ENCODE data around the gene HSP90AB1. TPM values are rescaled to one million over a fixed set of nuclear protein-coding genes. Genes with fewer than 3 reads are reported as not detected.

Gene HSP90AB1
- total RNA-seq, 2 experiments from 2014 or later, result 1,951 to 2,044 TPM

DNA sequence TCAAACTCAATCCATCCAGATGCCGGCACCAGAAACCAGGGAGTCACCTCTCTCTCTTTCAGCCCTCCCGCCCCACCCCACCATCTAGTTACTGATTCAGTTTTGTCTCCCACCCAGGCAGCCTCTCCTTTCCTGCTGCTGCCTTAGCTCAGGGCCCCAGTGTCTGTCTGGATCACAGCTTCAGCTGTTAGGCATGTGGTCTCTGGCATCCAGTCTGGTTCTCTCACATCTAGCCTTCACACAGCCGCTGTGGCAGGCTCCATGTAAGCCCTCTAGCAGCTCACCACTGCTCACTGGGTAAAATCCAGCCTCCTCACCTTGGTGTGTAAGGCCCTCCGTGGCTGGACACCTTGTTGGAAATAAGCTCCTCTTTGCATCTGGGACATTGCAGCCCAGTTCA lies 44.9 kb downstream of the HSP90AB1 start:
- H3K36me3 Mint-ChIP-seq (ENCODE audit: low read depth), result no peaks in the 10 kb centered on the region
- CTCF ChIA-PET, result interaction anchor here (1.4 kb wide), 1 partner anchor 13 kb away, joined by 5 read pairs; no protein-coding TSS in a partner anchor
- H3K27me3 Mint-ChIP-seq (ENCODE audit: low read depth), result peaks cover 62% of the 10 kb centered on the region
- H3K27ac Mint-ChIP-seq, result no peak overlapping the region
- no peak overlapping the region for H3K4me3 Mint-ChIP-seq
- intact Hi-C loops (cut with micrococcal nuclease), result no loop called here
- no peak for DNase-seq
- H3K4me1 Mint-ChIP-seq (ENCODE audit: low read depth), result peaks cover 4% of the 10 kb centered on the region
- no peaks in the 10 kb centered on the region for H3K9me3 Mint-ChIP-seq

DNA sequence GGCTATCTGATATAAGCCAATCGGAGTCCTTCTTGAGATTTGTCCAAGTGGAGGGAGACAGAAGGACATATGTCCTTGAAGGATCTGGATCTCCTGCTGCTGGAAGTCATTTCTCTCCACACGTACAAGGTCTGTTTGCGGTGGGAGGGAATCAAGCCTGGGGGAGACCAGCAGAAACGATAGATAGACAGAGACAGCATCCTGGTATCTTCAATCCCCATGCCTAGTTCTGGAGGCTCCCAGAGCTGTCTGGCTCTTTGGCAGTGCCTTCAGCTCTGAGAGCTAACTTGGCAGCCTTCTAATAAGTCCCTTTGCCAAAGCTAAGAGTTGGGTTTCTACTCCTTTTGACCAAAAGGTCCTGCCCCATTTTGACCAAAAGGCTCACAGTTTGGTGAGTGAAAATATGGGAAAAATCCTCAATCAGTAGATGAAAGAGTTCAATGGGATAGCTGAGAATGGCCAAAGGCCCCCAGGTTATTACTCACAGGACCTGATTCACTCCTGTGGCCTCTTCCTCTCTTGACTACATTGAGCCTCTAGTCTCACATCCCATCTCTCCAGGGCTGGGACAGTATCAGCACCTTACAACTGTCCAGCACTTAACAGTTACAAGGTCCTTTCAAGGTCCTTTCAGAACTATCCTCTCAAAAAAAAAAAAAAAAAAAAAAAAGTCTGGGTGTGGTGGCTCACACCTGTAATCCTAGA lies 45.9 kb downstream of the HSP90AB1 start:
- Mint-ChIP-seq H3K4me3 (no peak overlapping the region), H3K27ac (no peak overlapping the region)
- CTCF ChIA-PET, result interaction anchor here (0.5 to 1.4 kb wide), 5 partner anchors 10 to 101 kb away, joined by 3 to 5 read pairs (median 3); no protein-coding TSS in a partner anchor

GRCh38 chr6:44294832-44295791 lies 48.2 kb downstream of the HSP90AB1 start:
- H3K36me3 Mint-ChIP-seq (ENCODE audit: low read depth), result peaks cover 3% of the 10 kb centered on the region
- CTCF ChIA-PET, result interaction anchor here (0.6 to 4.6 kb wide), 6 partner anchors 11 to 123 kb away, joined by 3 to 36 read pairs (median 6); partner anchors contain the start of gene AARS2
- no peak for DNase-seq
- H3K4me1 Mint-ChIP-seq (ENCODE audit: low read depth), result peaks cover 11% of the 10 kb centered on the region
- intact Hi-C loops (cut with micrococcal nuclease), result no loop called here
- H3K4me3 Mint-ChIP-seq, result no peak overlapping the region
- no peak overlapping the region for H3K27ac Mint-ChIP-seq
- H3K9me3 Mint-ChIP-seq, result no peaks in the 10 kb centered on the region
- peaks cover 48% of the 10 kb centered on the region for H3K27me3 Mint-ChIP-seq (ENCODE audit: low read depth)

More for the DNA sequence above, 45.9 kb downstream of the HSP90AB1 start:
- Mint-ChIP-seq H3K36me3 (ENCODE audit: low read depth) (no peaks in the 10 kb centered on the region), H3K9me3 (no peaks in the 10 kb centered on the region), H3K27me3 (ENCODE audit: low read depth) (peaks cover 54% of the 10 kb centered on the region), H3K4me1 (ENCODE audit: low read depth) (peaks cover 6% of the 10 kb centered on the region)
- DNase-seq, result no peak
- intact Hi-C loops (cut with micrococcal nuclease), result no loop called here

DNA sequence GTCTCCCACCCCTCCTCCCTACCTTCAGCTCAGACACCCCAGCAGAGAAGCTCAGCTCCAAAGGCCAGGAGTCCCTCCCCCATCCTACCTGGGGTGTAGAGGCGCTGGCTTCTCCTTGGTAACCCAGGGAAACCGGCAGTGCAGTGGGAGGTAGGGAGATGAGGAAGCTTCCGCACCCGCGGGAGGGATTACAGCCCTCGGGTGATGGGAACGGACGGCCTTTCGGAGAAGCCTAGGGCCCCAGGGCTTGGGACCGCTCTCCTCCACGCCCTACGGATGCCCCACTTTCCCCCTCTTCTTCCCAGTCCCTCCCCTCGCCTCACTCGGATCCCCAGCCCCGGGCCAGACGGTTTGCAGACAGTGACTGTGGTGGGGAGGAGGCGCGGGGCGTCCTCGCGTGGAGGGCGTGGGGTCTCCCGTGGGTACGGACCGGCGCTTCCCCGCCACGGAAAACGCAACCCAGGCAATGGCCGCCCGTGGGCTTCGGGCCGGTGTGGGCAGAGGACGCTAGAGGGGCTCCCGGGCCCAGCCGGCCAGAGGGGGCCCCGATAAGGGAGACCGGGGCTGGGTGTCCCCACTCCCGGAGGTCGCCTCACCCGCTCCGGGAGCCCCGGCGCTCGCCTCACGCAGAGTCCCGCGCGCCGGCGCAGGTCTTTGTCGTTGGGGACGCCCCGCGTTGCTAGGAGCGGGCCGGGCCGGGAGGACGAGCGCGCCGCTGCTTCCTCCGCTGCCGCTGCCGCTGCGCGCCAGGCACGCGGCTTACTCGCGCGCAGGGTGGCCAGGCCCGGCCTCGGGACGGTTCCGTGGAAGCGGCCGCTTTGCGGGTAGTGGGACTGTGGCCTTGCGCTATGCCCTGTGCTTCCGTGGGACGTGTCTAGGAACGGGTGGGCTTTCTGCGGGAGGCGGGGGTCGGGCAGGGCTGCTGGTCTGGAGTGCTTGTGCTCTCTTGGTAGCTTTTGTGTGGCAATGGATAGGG lies 50.5 kb downstream of the HSP90AB1 start:
- intact Hi-C loops (cut with micrococcal nuclease), result loop anchor here (2.0 kb wide), 1 partner anchor 29 kb away; no protein-coding TSS in a partner anchor
- H3K9me3 Mint-ChIP-seq, result no peaks in the 10 kb centered on the region
- peak overlapping the region; percentile 66 for H3K4me3 Mint-ChIP-seq
- H3K4me1 Mint-ChIP-seq (ENCODE audit: low read depth), result peaks cover 11% of the 10 kb centered on the region
- DNase-seq, result peak; percentile 71
- no peak overlapping the region for H3K27ac Mint-ChIP-seq
- peaks cover 11% of the 10 kb centered on the region for H3K36me3 Mint-ChIP-seq (ENCODE audit: low read depth)
- peaks cover 32% of the 10 kb centered on the region for H3K27me3 Mint-ChIP-seq (ENCODE audit: low read depth)
- CTCF ChIA-PET, result interaction anchor here (0.9 to 4.6 kb wide), 4 partner anchors 15 to 121 kb away, joined by 3 to 36 read pairs (median 6); partner anchors contain the start of gene AARS2

GRCh38 chr6:44298055-44298803 lies 51.3 kb downstream of the HSP90AB1 start:
- H3K4me1 Mint-ChIP-seq (ENCODE audit: low read depth), result peaks cover 11% of the 10 kb centered on the region
- H3K4me3 Mint-ChIP-seq, result peak overlapping the region; percentile 66
- no peaks in the 10 kb centered on the region for H3K9me3 Mint-ChIP-seq
- no peak for DNase-seq
- peaks cover 16% of the 10 kb centered on the region for H3K36me3 Mint-ChIP-seq (ENCODE audit: low read depth)
- CTCF ChIA-PET, result interaction anchor here (0.5 to 4.6 kb wide), 4 partner anchors 15 to 44 kb away, joined by 3 to 36 read pairs (median 3); partner anchors contain the start of gene AARS2
- intact Hi-C loops (cut with micrococcal nuclease), result no loop called here
- peaks cover 29% of the 10 kb centered on the region for H3K27me3 Mint-ChIP-seq (ENCODE audit: low read depth)
- no peak overlapping the region for H3K27ac Mint-ChIP-seq

DNA sequence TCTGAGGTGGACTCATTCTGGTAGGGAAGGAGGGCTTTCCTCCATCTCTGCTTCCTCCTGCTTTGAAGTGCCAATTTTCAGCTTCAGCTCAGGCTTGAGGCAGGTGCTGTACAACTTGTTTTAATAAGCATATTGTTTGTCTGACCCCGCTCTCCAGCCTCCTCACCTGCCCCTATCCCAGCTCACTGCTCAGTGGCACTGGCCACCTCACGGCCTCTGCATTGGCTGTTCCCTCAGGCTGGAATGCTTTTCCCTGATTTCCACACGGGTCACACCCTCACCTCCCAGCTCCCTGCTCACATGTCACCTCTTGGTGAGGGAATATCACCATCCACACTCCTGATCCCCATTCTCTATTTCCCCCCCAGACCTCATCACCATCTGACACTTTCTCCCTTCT lies 52.0 kb downstream of the HSP90AB1 start:
- CTCF ChIA-PET, result interaction anchor here (0.5 to 4.6 kb wide), 5 partner anchors 31 to 1546 kb away, joined by 3 to 36 read pairs (median 3); no protein-coding TSS in a partner anchor

DNA sequence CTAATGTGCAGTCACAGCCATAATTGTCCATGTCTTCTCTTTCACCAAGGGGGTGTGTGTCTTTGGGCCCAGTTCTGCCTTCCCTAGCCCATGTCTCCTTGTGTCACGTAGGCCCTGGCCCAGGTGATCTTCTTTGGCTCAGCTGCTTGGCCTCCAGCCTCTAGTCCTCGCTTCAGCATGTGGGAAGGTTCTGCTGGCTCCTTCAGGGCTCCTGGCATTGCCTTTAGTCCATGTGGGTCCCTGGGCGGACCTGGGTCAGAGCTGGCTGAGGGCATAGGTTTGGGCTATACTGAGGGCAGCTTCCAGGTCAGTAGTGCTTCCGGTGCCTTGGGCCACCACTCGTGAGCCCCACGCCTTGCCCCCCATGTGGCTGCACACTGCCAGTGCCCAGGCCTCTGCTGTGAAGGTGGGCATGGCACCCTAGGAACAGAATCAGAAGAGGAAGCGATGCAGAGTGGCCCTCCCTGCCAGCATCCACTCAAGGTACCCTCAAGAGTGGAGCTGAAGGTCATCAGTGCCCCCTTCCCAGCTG lies 53.5 kb downstream of the HSP90AB1 start:
- Mint-ChIP-seq H3K27ac (no peak overlapping the region), H3K4me1 (ENCODE audit: low read depth) (peaks cover 11% of the 10 kb centered on the region), H3K4me3 (no peak overlapping the region), H3K27me3 (ENCODE audit: low read depth) (peaks cover 19% of the 10 kb centered on the region), H3K9me3 (no peaks in the 10 kb centered on the region), H3K36me3 (ENCODE audit: low read depth) (peaks cover 21% of the 10 kb centered on the region)
- CTCF ChIA-PET, result interaction anchor here (0.9 to 7.5 kb wide), 3 partner anchors 9 to 32 kb away, joined by 3 to 108 read pairs (median 5); partner anchors contain the start of genes AARS2 and TMEM151B
- DNase-seq, result no peak
- intact Hi-C loops (cut with micrococcal nuclease), result no loop called here

More for the DNA sequence above, 52.0 kb downstream of the HSP90AB1 start:
- Mint-ChIP-seq H3K27me3 (ENCODE audit: low read depth) (peaks cover 26% of the 10 kb centered on the region), H3K27ac (no peak overlapping the region), H3K9me3 (no peaks in the 10 kb centered on the region), H3K4me1 (ENCODE audit: low read depth) (peaks cover 11% of the 10 kb centered on the region), H3K36me3 (ENCODE audit: low read depth) (peaks cover 19% of the 10 kb centered on the region), H3K4me3 (peak overlapping the region; percentile 5)
- intact Hi-C loops (cut with micrococcal nuclease), result no loop called here
- no peak for DNase-seq

DNA sequence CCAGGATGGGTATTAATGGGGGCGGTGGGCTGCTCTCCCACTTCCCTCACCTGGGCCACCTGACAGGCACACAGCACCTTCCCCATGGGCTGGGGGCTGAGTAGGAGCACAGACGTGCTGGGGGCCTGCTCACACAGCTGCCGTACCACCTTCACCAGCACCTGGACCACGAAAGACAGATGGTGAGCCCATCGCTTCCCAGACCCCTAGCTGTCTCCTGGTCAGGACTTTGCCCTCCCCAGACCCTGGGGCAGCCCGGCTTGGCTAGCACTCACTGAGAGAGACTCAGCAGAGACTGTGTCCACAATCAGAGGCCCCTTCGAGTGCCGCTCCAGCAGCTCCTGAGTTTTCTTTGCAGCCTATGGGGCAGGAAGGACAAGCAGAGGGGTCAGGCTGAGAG lies 54.2 kb downstream of the HSP90AB1 start:
- no peaks in the 10 kb centered on the region for H3K9me3 Mint-ChIP-seq
- no peak overlapping the region for H3K4me3 Mint-ChIP-seq
- peaks cover 25% of the 10 kb centered on the region for H3K36me3 Mint-ChIP-seq (ENCODE audit: low read depth)
- CTCF ChIA-PET, result interaction anchor here (1.2 to 7.5 kb wide), 3 partner anchors 10 to 33 kb away, joined by 3 to 108 read pairs (median 13); partner anchors contain the start of genes AARS2 and TMEM151B
- H3K4me1 Mint-ChIP-seq (ENCODE audit: low read depth), result peaks cover 11% of the 10 kb centered on the region
- no peak overlapping the region for H3K27ac Mint-ChIP-seq
- DNase-seq, result no peak
- peaks cover 14% of the 10 kb centered on the region for H3K27me3 Mint-ChIP-seq (ENCODE audit: low read depth)
- intact Hi-C loops (cut with micrococcal nuclease), result no loop called here

DNA sequence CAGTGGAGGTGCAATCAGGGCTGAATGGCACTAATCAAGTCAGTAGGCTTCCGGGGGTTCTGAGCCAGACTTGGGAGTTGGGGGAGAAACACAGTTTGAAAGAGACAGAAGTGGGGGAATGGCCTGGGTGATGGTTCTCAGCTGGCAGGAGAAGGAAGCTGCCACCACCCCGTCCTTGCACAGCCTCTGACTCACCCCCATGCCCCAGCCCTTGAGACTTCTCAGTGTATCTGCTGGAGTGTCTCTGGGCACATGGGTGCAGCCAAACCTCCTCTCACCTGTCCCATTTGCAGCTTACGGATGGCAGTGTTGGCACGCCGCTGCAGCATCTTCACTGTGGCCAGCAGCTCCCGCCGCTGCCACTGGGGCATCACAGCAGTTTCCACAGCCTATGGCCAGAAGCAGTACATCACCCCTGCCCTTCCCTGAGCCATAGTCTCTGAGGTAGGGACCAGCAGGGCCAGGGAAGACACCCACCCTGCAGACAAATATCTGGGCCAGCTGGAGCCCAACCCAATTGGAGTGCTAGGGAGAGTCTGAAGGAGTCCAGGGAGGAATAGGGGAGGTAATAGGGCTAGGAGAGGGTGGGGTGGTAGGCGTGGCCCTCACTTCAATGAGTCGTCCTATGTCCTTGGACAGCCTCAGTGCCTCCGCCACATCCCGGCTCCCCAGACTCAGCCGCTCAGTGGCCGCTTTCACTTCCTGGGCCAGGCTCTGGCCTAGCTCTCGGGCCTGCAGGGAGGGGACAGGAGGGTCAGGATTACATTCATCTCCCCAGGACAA lies 55.1 kb downstream of the HSP90AB1 start:
- peaks cover 7% of the 10 kb centered on the region for H3K4me1 Mint-ChIP-seq (ENCODE audit: low read depth)
- H3K27ac Mint-ChIP-seq, result no peak overlapping the region
- CTCF ChIA-PET, result interaction anchor here (1.0 to 7.5 kb wide), 4 partner anchors 9 to 34 kb away, joined by 3 to 108 read pairs (median 8); partner anchors contain the start of genes AARS2 and TMEM151B

GRCh38 chr6:44302856-44303255 lies 56.0 kb downstream of the HSP90AB1 start:
- Mint-ChIP-seq H3K4me1 (ENCODE audit: low read depth) (peaks cover 4% of the 10 kb centered on the region), H3K36me3 (ENCODE audit: low read depth) (peaks cover 26% of the 10 kb centered on the region), H3K9me3 (no peaks in the 10 kb centered on the region), H3K27me3 (ENCODE audit: low read depth) (peaks cover 4% of the 10 kb centered on the region), H3K27ac (no peak overlapping the region), H3K4me3 (no peak overlapping the region)
- CTCF ChIA-PET, result interaction anchor here (1.0 to 7.5 kb wide), 3 partner anchors 10 to 35 kb away, joined by 3 to 108 read pairs (median 13); partner anchors contain the start of genes AARS2 and TMEM151B
- intact Hi-C loops (cut with micrococcal nuclease), result no loop called here
- no peak for DNase-seq

More for the DNA sequence above, 55.1 kb downstream of the HSP90AB1 start:
- Mint-ChIP-seq H3K27me3 (ENCODE audit: low read depth) (peaks cover 6% of the 10 kb centered on the region), H3K36me3 (ENCODE audit: low read depth) (peaks cover 25% of the 10 kb centered on the region), H3K4me3 (no peak overlapping the region), H3K9me3 (no peaks in the 10 kb centered on the region)
- intact Hi-C loops (cut with micrococcal nuclease), result no loop called here
- no peak for DNase-seq
